Measurements from ENCODE around the gene SLC34A1. TPM values are rescaled to one million over a fixed set of nuclear protein-coding genes. Genes with fewer than 3 reads are reported as not detected.
"Not testable (repeated sequence)": the region's sequence is repeated elsewhere in the genome, so short reads cannot be mapped to it uniquely, and the experiment has no call there.

The SLC34A1 gene
- total RNA-seq, 1 experiment from 2014 or later: not detected

DNA sequence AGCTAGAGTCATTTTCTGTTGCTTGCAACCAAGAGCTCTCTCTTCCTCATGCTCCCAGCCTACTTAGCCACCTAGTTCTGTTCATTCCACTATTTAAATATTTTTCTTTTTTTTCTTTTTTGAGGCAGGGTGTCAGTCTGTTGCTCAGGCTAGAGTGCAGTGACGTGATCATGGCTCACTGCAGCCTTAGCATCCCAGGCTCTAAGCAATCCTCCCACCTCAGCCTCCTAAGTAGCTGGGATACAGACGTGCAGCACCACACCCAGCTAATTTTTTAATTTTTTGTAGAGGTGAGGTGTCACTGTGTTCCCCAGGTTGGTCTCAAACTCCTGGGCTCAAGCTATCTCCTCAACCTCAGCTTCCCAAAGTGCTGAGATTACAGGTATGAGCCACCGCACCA is 30.2 kb downstream of the SLC34A1 start:
- no peaks in the 10 kb centered on the region for H3K36me3 ChIP-seq (ENCODE audit: insufficient read depth, low read length, poor library complexity, severe bottlenecking)
- intact Hi-C loops (cut with micrococcal nuclease; ENCODE audit: unreplicated experiment): no loop called here
- POLR2A ChIA-PET (ENCODE audit: low non-redundant PET): no interaction called here
- CTCF ChIA-PET: interaction anchor here (0.6 kb wide), 1 partner anchor 183 kb away, joined by 3 read pairs; no protein-coding TSS in a partner anchor
- H3K27ac ChIP-seq (ENCODE audit: low read depth, low read length, poor library complexity, severe bottlenecking): no peak overlapping the region
- no peaks in the 10 kb centered on the region for H3K4me1 ChIP-seq (ENCODE audit: insufficient read depth, low read length, poor library complexity, severe bottlenecking)
- no peaks in the 10 kb centered on the region for H3K9me3 ChIP-seq (ENCODE audit: low read depth, low read length, poor library complexity, severe bottlenecking)
- no peaks in the 10 kb centered on the region for H3K27me3 ChIP-seq (replicated peaks; ENCODE audit: insufficient read depth, low read depth, low read length, poor library complexity)
- no peak for TF ChIP-seq EZH2 (IDR thresholded peaks at IDR 0.05; ENCODE audit: borderline replicate concordance, low read depth, low read length, poor library complexity, severe bottlenecking)
- TF ChIP-seq, protein P1, sequence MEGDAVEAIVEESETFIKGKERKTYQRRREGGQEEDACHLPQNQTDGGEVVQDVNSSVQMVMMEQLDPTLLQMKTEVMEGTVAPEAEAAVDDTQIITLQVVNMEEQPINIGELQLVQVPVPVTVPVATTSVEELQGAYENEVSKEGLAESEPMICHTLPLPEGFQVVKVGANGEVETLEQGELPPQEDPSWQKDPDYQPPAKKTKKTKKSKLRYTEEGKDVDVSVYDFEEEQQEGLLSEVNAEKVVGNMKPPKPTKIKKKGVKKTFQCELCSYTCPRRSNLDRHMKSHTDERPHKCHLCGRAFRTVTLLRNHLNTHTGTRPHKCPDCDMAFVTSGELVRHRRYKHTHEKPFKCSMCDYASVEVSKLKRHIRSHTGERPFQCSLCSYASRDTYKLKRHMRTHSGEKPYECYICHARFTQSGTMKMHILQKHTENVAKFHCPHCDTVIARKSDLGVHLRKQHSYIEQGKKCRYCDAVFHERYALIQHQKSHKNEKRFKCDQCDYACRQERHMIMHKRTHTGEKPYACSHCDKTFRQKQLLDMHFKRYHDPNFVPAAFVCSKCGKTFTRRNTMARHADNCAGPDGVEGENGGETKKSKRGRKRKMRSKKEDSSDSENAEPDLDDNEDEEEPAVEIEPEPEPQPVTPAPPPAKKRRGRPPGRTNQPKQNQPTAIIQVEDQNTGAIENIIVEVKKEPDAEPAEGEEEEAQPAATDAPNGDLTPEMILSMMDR (conservative IDR thresholded peaks at IDR 0.05; ENCODE audit: low read depth, low read length): no peak
- no peak for DNase-seq (ENCODE audit: low spot score)
- H3K4me3 ChIP-seq (ENCODE audit: low read depth, low read length, poor library complexity, severe bottlenecking): no peak overlapping the region
- no TSS peak for BruUV-seq (replicated peaks)

DNA sequence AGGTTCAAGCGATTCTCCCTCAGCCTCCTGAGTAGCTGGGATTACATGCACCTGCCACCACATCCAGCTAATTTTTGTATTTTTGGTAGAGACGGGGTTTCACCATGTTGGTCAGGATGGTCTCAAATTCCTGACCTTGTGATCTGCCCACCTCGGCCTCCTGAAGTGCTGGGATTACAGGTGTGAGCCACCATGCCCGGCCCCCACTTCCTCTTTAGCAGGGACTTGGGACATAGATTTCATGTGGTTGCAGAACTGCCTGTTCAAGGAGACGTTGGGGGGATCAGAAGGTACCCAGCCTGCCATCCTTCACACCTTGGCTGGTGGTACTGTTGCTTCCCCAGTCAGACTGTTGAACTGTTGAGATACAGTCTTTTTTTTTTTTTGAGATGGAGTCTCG is 32.8 kb downstream of the SLC34A1 start:
- CTCF ChIA-PET; H3K4me3 ChIP-seq (ENCODE audit: low read depth, low read length, poor library complexity, severe bottlenecking); BruUV-seq (replicated peaks); DNase-seq (ENCODE audit: low spot score); intact Hi-C loops (cut with micrococcal nuclease; ENCODE audit: unreplicated experiment); H3K4me1 ChIP-seq (ENCODE audit: insufficient read depth, low read length, poor library complexity, severe bottlenecking); H3K27me3 ChIP-seq (replicated peaks; ENCODE audit: insufficient read depth, low read depth, low read length, poor library complexity); H3K27ac ChIP-seq (ENCODE audit: low read depth, low read length, poor library complexity, severe bottlenecking); H3K36me3 ChIP-seq (ENCODE audit: insufficient read depth, low read length, poor library complexity, severe bottlenecking); H3K9me3 ChIP-seq (ENCODE audit: low read depth, low read length, poor library complexity, severe bottlenecking); POLR2A ChIA-PET (ENCODE audit: low non-redundant PET): not testable (repeated sequence)

DNA sequence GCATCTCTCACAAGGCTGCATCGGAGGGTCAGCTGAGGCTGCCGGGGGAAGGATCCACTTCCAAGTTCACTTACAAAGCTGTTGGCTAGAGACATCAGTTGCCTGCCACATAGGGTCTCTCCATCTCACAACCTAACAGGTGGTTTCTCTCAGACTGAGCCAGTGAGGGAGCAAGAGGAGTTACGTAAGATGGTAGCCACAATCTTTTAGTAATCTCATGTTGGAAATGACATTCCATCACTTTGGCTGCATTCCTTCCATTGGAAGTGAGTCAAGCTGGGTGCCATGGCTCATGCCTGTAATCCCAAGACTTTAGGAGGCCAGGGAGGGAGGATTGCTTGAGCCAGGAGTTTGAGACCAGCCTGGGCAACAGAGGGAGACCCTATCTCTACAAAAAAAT is 34.8 kb downstream of the SLC34A1 start:
- no peak overlapping the region for H3K27ac ChIP-seq (ENCODE audit: low read depth, low read length, poor library complexity, severe bottlenecking)
- CTCF ChIA-PET: no interaction called here
- POLR2A ChIA-PET (ENCODE audit: low non-redundant PET): no interaction called here
- no TSS peak for BruUV-seq (replicated peaks)
- no peaks in the 10 kb centered on the region for H3K9me3 ChIP-seq (ENCODE audit: low read depth, low read length, poor library complexity, severe bottlenecking)
- intact Hi-C loops (cut with micrococcal nuclease; ENCODE audit: unreplicated experiment): no loop called here
- no peaks in the 10 kb centered on the region for H3K36me3 ChIP-seq (ENCODE audit: insufficient read depth, low read length, poor library complexity, severe bottlenecking)
- TF ChIP-seq, protein P1 (conservative IDR thresholded peaks at IDR 0.05; ENCODE audit: low read depth, low read length): no peak
- TF ChIP-seq EZH2 (IDR thresholded peaks at IDR 0.05; ENCODE audit: borderline replicate concordance, low read depth, low read length, poor library complexity, severe bottlenecking): no peak
- no peak overlapping the region for H3K4me3 ChIP-seq (ENCODE audit: low read depth, low read length, poor library complexity, severe bottlenecking)
- DNase-seq (ENCODE audit: low spot score): no peak
- no peaks in the 10 kb centered on the region for H3K4me1 ChIP-seq (ENCODE audit: insufficient read depth, low read length, poor library complexity, severe bottlenecking)
- H3K27me3 ChIP-seq (replicated peaks; ENCODE audit: insufficient read depth, low read depth, low read length, poor library complexity): no peaks in the 10 kb centered on the region

- H3K4me3 ChIP-seq (ENCODE audit: low read depth, low read length, poor library complexity, severe bottlenecking); CTCF ChIA-PET; H3K36me3 ChIP-seq (ENCODE audit: insufficient read depth, low read length, poor library complexity, severe bottlenecking); DNase-seq (ENCODE audit: low spot score); intact Hi-C loops (cut with micrococcal nuclease; ENCODE audit: unreplicated experiment); H3K27me3 ChIP-seq (replicated peaks; ENCODE audit: insufficient read depth, low read depth, low read length, poor library complexity); H3K27ac ChIP-seq (ENCODE audit: low read depth, low read length, poor library complexity, severe bottlenecking); POLR2A ChIA-PET (ENCODE audit: low non-redundant PET); H3K9me3 ChIP-seq (ENCODE audit: low read depth, low read length, poor library complexity, severe bottlenecking); BruUV-seq (replicated peaks); H3K4me1 ChIP-seq (ENCODE audit: insufficient read depth, low read length, poor library complexity, severe bottlenecking): not testable (repeated sequence)
Measured at GRCh38 chr5:177420472-177420871, 36.2 kb downstream of the SLC34A1 start.

All from A673 (cell line).